ENCODE data around the gene ZSCAN23.

The ZSCAN23 gene

GRCh38 chr6:28443112-28443773 lies at the start of gene ZSCAN23:
TSS of gene ZSCAN23 (minus strand) at chr6:28443491. CDS start at chr6:28436266, 7,225 bp downstream.
- TF ChIP-seq CTBP1 (IDR thresholded peaks at IDR 0.05; ENCODE audit: borderline replicate concordance): no peak
- TF ChIP-seq ZNF384 (IDR thresholded peaks at IDR 0.05): no peak
- TF ChIP-seq FOXM1 (IDR thresholded peaks at IDR 0.05; ENCODE audit: borderline replicate concordance): no peak
- TF ChIP-seq FOXA1 (IDR thresholded peaks at IDR 0.05): no peak
- no peak for TF ChIP-seq ARNT (IDR thresholded peaks at IDR 0.05)
- TF ChIP-seq L3MBTL2 (conservative IDR thresholded peaks at IDR 0.05): peak; percentile 93
- no peak for TF ChIP-seq SUZ12 (IDR thresholded peaks at IDR 0.05)
- TF ChIP-seq NFRKB (IDR thresholded peaks at IDR 0.05): no peak
- TF ChIP-seq HDGF (IDR thresholded peaks at IDR 0.05; ENCODE audit: borderline replicate concordance): no peak
- TF ChIP-seq LEF1 (IDR thresholded peaks at IDR 0.05; ENCODE audit: borderline replicate concordance): no peak
- no peak for TF ChIP-seq FOXK2 (IDR thresholded peaks at IDR 0.05)
- TF ChIP-seq TARDBP (IDR thresholded peaks at IDR 0.05): no peak
- no peak for TF ChIP-seq BHLHE40 (IDR thresholded peaks at IDR 0.05; ENCODE audit: borderline replicate concordance)
- peak; percentile 84 for TF ChIP-seq PKNOX1 (IDR thresholded peaks at IDR 0.05)
- no peak for TF ChIP-seq SP1 (IDR thresholded peaks at IDR 0.05)
- TF ChIP-seq ELF4 (IDR thresholded peaks at IDR 0.05): peak; percentile 66
- ChIA-PET POLR2A (interaction anchor here (0.7 to 1.2 kb wide), 8 partner anchors 18 to 551 kb away, joined by 3 to 8 read pairs (median 4); partner anchors contain the start of gene ZSCAN12), CTCF (no interaction called here)
- peak; percentile 87 for DNase-seq (ENCODE audit: extremely low spot score)

GRCh38 chr6:28491984-28492317 lies 48.7 kb upstream of the ZSCAN23 start:
- DNase-seq (ENCODE audit: extremely low spot score): no peak
- ChIA-PET POLR2A (no interaction called here), CTCF (interaction anchor here (0.6 kb wide), 1 partner anchor 866 kb away, joined by 4 read pairs; no protein-coding TSS in a partner anchor)
- TF ChIP-seq FOXK2 (IDR thresholded peaks at IDR 0.05) (no peak), SP1 (IDR thresholded peaks at IDR 0.05) (no peak), LEF1 (IDR thresholded peaks at IDR 0.05; ENCODE audit: borderline replicate concordance) (no peak)

- ChIA-PET CTCF (no interaction called here), POLR2A (no interaction called here)
- no peak for TF ChIP-seq FOXM1 (IDR thresholded peaks at IDR 0.05; ENCODE audit: borderline replicate concordance)
- no peak for TF ChIP-seq PKNOX1 (IDR thresholded peaks at IDR 0.05)
- TF ChIP-seq L3MBTL2 (conservative IDR thresholded peaks at IDR 0.05): no peak
- TF ChIP-seq HDGF (IDR thresholded peaks at IDR 0.05; ENCODE audit: borderline replicate concordance): no peak
- no peak for TF ChIP-seq FOXK2 (IDR thresholded peaks at IDR 0.05)
- DNase-seq (ENCODE audit: extremely low spot score): peak; percentile 26
Observed at GRCh38 chr6:28490205-28490890, 47.1 kb upstream of the ZSCAN23 start.

- ChIA-PET POLR2A (interaction anchor here (0.8 to 1.8 kb wide), 19 partner anchors 8 to 597 kb away, joined by 3 to 29 read pairs (median 4); partner anchors contain the start of genes ZSCAN12, ZSCAN23 and ZSCAN26), CTCF (interaction anchor here (0.9 kb wide), 1 partner anchor 880 kb away, joined by 3 read pairs; no protein-coding TSS in a partner anchor)
- DNase-seq (ENCODE audit: extremely low spot score): peak; percentile 72
- TF ChIP-seq ZNF384 (IDR thresholded peaks at IDR 0.05): peak; percentile 71; the same call in 1 of the 2 replicates
- TF ChIP-seq L3MBTL2 (conservative IDR thresholded peaks at IDR 0.05): peak; percentile 86
- TF ChIP-seq SUZ12 (IDR thresholded peaks at IDR 0.05): no peak
- TF ChIP-seq PKNOX1 (IDR thresholded peaks at IDR 0.05): no peak; the same call in 1 of the 2 replicates
Observed at GRCh38 chr6:28489366-28490204, 46.3 kb upstream of the ZSCAN23 start.

GRCh38 chr6:28488916-28489365 lies 45.6 kb upstream of the ZSCAN23 start:
- peak; percentile 13 for DNase-seq (ENCODE audit: extremely low spot score)
- ChIA-PET CTCF (interaction anchor here (0.9 kb wide), 1 partner anchor 880 kb away, joined by 3 read pairs; no protein-coding TSS in a partner anchor), POLR2A (interaction anchor here (0.8 to 1.8 kb wide), 19 partner anchors 8 to 596 kb away, joined by 3 to 29 read pairs (median 4); partner anchors contain the start of genes ZSCAN12, ZSCAN23 and ZSCAN26)
- TF ChIP-seq ELF4 (IDR thresholded peaks at IDR 0.05) (no peak), NFRKB (IDR thresholded peaks at IDR 0.05) (no peak), TARDBP (IDR thresholded peaks at IDR 0.05) (no peak), SP1 (IDR thresholded peaks at IDR 0.05) (no peak), ARNT (IDR thresholded peaks at IDR 0.05) (no peak), CTBP1 (IDR thresholded peaks at IDR 0.05; ENCODE audit: borderline replicate concordance) (no peak), FOXA1 (IDR thresholded peaks at IDR 0.05) (no peak), HDGF (IDR thresholded peaks at IDR 0.05; ENCODE audit: borderline replicate concordance) (no peak), SUZ12 (IDR thresholded peaks at IDR 0.05) (no peak), PKNOX1 (IDR thresholded peaks at IDR 0.05) (no peak), ZNF384 (IDR thresholded peaks at IDR 0.05) (no peak)
